Measurements from ENCODE around the gene ADAM20. TPM values are rescaled to one million over a fixed set of nuclear protein-coding genes. Genes with fewer than 3 reads are reported as not detected.

ADAM20 gene
- total and polyA plus RNA-seq, 10 donors, result 0.05 to 4.8 (median 1.6) TPM

GRCh38 chr14:70567791-70568190, 33.0 kb upstream of the ADAM20 start:
- intact Hi-C loops (cut with DNase I; ENCODE audit: low total_unique reads), result no loop called here
- no peak overlapping the region for H3K4me3 ChIP-seq
- no peaks in the 10 kb centered on the region for H3K4me1 ChIP-seq
- no peaks in the 10 kb centered on the region for H3K27me3 ChIP-seq (replicated peaks in 1 of 7)
- no peak overlapping the region for H3K27ac ChIP-seq
- H3K9me3 ChIP-seq, result peaks cover 0 to 31% (median 16%) of the 10 kb centered on the region in 8 donors
- no peak for DNase-seq
- TF ChIP-seq CTCF (IDR thresholded peaks at IDR 0.05 in 8 of 11, conservative IDR thresholded peaks at IDR 0.05 in 3 of 11) (peak in 2 of 11 experiments; percentile 8 to 13), POLR2A (IDR thresholded peaks at IDR 0.05) (no peak)
- WGBS, 5 donors, result 24 to 39% (median 35%) methylated on average over 2 of the region's 2 CpGs
- peaks cover 6 to 72% (median 44%) of the 10 kb centered on the region in 6 donors for H3K36me3 ChIP-seq

GRCh38 chr14:70563869-70564268, 29.1 kb upstream of the ADAM20 start:
- DNase-seq, result no peak
- H3K4me1 ChIP-seq, result no peaks in the 10 kb centered on the region
- peaks cover 6 to 81% (median 54%) of the 10 kb centered on the region in 6 donors for H3K36me3 ChIP-seq
- H3K9me3 ChIP-seq, result peaks cover 0 to 51% (median 32%) of the 10 kb centered on the region in 8 donors
- no peak for TF ChIP-seq POLR2AphosphoS5 (IDR thresholded peaks at IDR 0.05)
- no peak for TF ChIP-seq POLR2A (IDR thresholded peaks at IDR 0.05)
- no peak for TF ChIP-seq CTCF (IDR thresholded peaks at IDR 0.05 in 8 of 11, conservative IDR thresholded peaks at IDR 0.05 in 3 of 11)
- H3K27ac ChIP-seq, result no peak overlapping the region
- H3K27me3 ChIP-seq (replicated peaks in 1 of 7), result no peaks in the 10 kb centered on the region
- WGBS, 5 donors, result 48 to 100% (median 96%) methylated on average over 1 of the region's 1 CpG
- intact Hi-C loops (cut with DNase I; ENCODE audit: low total_unique reads), result no loop called here
- H3K4me3 ChIP-seq, result no peak overlapping the region

DNA sequence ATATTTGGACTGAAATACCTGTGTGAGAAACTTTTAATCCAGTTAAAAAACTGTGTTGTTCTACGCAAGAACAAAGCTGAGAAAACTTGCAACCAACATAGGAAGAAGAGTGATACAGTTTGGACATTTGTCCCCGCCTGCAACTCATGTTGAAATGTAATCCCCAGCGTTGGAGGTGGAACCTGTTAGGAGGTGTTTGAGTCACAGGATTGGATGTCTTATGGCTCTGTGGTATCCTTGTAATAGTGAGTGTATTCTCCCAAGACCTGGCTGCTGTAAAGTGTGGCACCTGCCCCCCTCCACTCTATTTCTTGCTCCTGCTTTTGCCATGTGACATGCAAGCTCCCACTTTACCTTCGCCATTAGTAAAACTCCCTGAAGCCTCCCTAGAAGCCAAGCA, 28.6 kb upstream of the ADAM20 start:
- TF ChIP-seq POLR2A (IDR thresholded peaks at IDR 0.05) (no peak), POLR2AphosphoS5 (IDR thresholded peaks at IDR 0.05) (no peak), CTCF (IDR thresholded peaks at IDR 0.05 in 8 of 11, conservative IDR thresholded peaks at IDR 0.05 in 3 of 11) (no peak)
- Histone ChIP-seq H3K36me3 (peaks cover 6 to 77% (median 54%) of the 10 kb centered on the region in 6 donors), H3K27me3 (replicated peaks in 1 of 7) (no peaks in the 10 kb centered on the region), H3K27ac (no peak overlapping the region), H3K4me1 (no peaks in the 10 kb centered on the region), H3K9me3 (peaks cover 0 to 51% (median 32%) of the 10 kb centered on the region in 8 donors), H3K4me3 (no peak overlapping the region)
- no peak for DNase-seq
- intact Hi-C loops (cut with DNase I; ENCODE audit: low total_unique reads), result no loop called here
- 96 to 99% (median 98%) methylated on average over 4 of the region's 4 CpGs for WGBS, 5 donors

DNA sequence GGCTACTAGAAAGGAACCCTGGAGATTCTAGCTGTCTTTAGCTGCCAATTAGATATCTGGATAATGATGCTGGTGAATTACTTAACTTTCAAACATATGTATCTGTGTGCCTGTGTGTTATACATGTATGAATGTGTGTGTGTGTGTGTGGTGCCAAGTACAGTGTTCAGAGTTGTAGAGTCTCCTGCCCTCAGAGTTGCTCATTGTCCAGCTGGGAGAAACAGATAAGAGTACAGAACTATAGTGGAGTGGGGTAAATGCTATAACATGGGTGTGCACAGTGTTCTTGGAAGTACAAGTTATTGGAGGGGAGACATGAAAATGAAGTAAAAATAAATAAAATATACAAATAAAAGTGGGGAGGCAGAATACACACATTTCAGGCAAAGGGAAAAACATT, 23.6 kb upstream of the ADAM20 start:
- Histone ChIP-seq H3K4me3 (no peak overlapping the region), H3K9me3 (peaks cover 0 to 30% (median 16%) of the 10 kb centered on the region in 8 donors), H3K4me1 (no peaks in the 10 kb centered on the region), H3K36me3 (peaks cover 0 to 28% (median 19%) of the 10 kb centered on the region in 6 donors), H3K27me3 (replicated peaks in 1 of 7) (no peaks in the 10 kb centered on the region), H3K27ac (no peak overlapping the region)
- DNase-seq, result no peak
- TF ChIP-seq CTCF (IDR thresholded peaks at IDR 0.05 in 8 of 11, conservative IDR thresholded peaks at IDR 0.05 in 3 of 11) (no peak), POLR2AphosphoS5 (IDR thresholded peaks at IDR 0.05) (no peak), POLR2A (IDR thresholded peaks at IDR 0.05) (no peak)
- intact Hi-C loops (cut with DNase I; ENCODE audit: low total_unique reads), result no loop called here

Measured in spleen (tissue), 11 donors.